HepG2 (cell line): Measurements from ENCODE around the gene ZFHX3. TPM values are rescaled to one million over a fixed set of nuclear protein-coding genes. Genes with fewer than 3 reads are reported as not detected.

Experiments
- ATAC-seq: fragments of 200-7000 bp; cut with Tn5 transposase; 3 replicates; pipeline ENCODE4 v1.9.1; 2020; ENCODE audit warnings: mild to moderate bottlenecking, moderate library complexity
- BruUV-seq: library from RNA; stranded (reverse); fragments of 400-500 nt; replicated peaks from 2 replicates; lab custom pipeline; 2021; lab: Mats Ljungman, UMichigan
- CTCF ChIA-PET: fragments of 300-600 bp; formaldehyde crosslinking; extraction: SDS; loops from one replicate; lab custom pipeline; 2021; ENCODE audit warnings: low total read pairs, inconsistent platforms, low intra/inter-chr PET ratio; lab: Yijun Ruan, JAX
- POLR2A ChIA-PET: fragments of 350-600 bp; sonication (Branson Sonifier 250); formaldehyde crosslinking; loops from one replicate; lab custom pipeline; 2020; ENCODE audit warnings: antibody characterized with exemption, inconsistent platforms; lab: Yijun Ruan, JAX
- DNase-seq: peaks from one replicate; pipeline ENCODE4 v3.0.0-alpha.2; 2015; ENCODE audit warnings: low spot score
- FAIRE-seq: peaks from 3 replicates; lab custom pipeline; 2011; peaks lifted over from hg19 to GRCh38; lab: Jason Lieb, UNC
- H2AFZ ChIP-seq: one replicate; pipeline ENCODE4 v1.6.1; 2011; ENCODE audit warnings: low read length, inconsistent platforms
- H3K27ac ChIP-seq: fragments of 300-600 bp; 3 replicates; pipeline ENCODE4 v1.8.0; 2011; ENCODE audit warnings: mixed run types, mild to moderate bottlenecking, mixed read lengths, low read length, inconsistent platforms; ENCODE audit not compliant: insufficient read depth; ENCODE audit errors: extremely low read length
- H3K27me3 ChIP-seq, 2 experiments: fragments of 200-600 bp in 1 of 2; 2 replicates in 1 of 2; 3 replicates in 1 of 2; pipeline versions ENCODE4 v1.6.0 to v1.8.0; 2011; ENCODE audit warnings: low read length in 2 of 2, mild to moderate bottlenecking in 2 of 2, moderate library complexity in 2 of 2, inconsistent platforms in 1 of 2; ENCODE audit not compliant: insufficient read depth in 2 of 2, control insufficient read depth in 1 of 2
- H3K36me3 ChIP-seq, 2 experiments: fragments of 200-600 bp in 1 of 2; replicated peaks in 1 of 2; 2 replicates in 1 of 2; 3 replicates in 1 of 2; pipeline versions ENCODE4 v1.5.1 to v1.8.0; 2011; ENCODE audit warnings: low read length in 2 of 2, inconsistent platforms in 1 of 2; ENCODE audit not compliant: insufficient read depth in 2 of 2, control insufficient read depth in 1 of 2
- H3K4me1 ChIP-seq: 2 replicates; pipeline ENCODE4 v1.5.1; 2012; ENCODE audit warnings: low read length, inconsistent platforms; ENCODE audit not compliant: insufficient read depth
- H3K4me2 ChIP-seq: 2 replicates; pipeline ENCODE4 v1.6.0; 2011; ENCODE audit warnings: low read depth, low read length, inconsistent platforms
- H3K4me3 ChIP-seq, 3 experiments: fragments of 200-600 bp in 1 of 3; sonication (generic), shearing (Covaris generic) in 1 of 3; replicated peaks in 1 of 3; 2 replicates each; pipeline ENCODE4 v1.5.1; 2011 to 2016; ENCODE audit warnings: low read length in 3 of 3, inconsistent platforms in 2 of 3, low read depth in 2 of 3, mild to moderate bottlenecking in 2 of 3, control low read depth in 1 of 3, mixed read lengths in 1 of 3; ENCODE audit not compliant: insufficient read depth in 1 of 3
- H3K79me2 ChIP-seq: one replicate; pipeline ENCODE4 v1.6.1; 2011; ENCODE audit warnings: low read length, inconsistent platforms; ENCODE audit not compliant: insufficient read depth
- H3K9ac ChIP-seq: 2 replicates; pipeline ENCODE4 v1.6.0; 2011; ENCODE audit warnings: mild to moderate bottlenecking, low read depth, low read length, inconsistent platforms; ENCODE audit not compliant: insufficient read depth
- H3K9me3 ChIP-seq: 2 replicates; pipeline ENCODE4 v1.5.1; 2012; ENCODE audit warnings: mild to moderate bottlenecking, low read length
- H4K20me1 ChIP-seq: 2 replicates; pipeline ENCODE4 v1.6.0; 2011; ENCODE audit warnings: inconsistent platforms, mild to moderate bottlenecking, low read length, moderate library complexity; ENCODE audit not compliant: insufficient read depth
- AGO2 ChIP-seq: fragments of 200-400 bp; formaldehyde crosslinking; optimal IDR thresholded peaks from 2 replicates; pipeline ENCODE3; 2017; ENCODE audit warnings: mild to moderate bottlenecking, low read depth, low read length, moderate library complexity
- BRCA1 ChIP-seq: sonication (generic); formaldehyde crosslinking; IDR thresholded peaks from 2 replicates; pipeline ENCODE4 v1.4.0; 2020; ENCODE audit warnings: missing genetic modification reagents
- NPAS2 ChIP-seq: sonication (generic); formaldehyde crosslinking; IDR thresholded peaks from 2 replicates; pipeline ENCODE4 v1.8.0; 2022; ENCODE audit warnings: mild to moderate bottlenecking, missing genetic modification reagents, borderline replicate concordance
- SP2 ChIP-seq: sonication (generic); formaldehyde crosslinking; IDR thresholded peaks from 2 replicates; pipeline ENCODE4 v1.5.1; 2020; ENCODE audit warnings: mild to moderate bottlenecking, missing genetic modification reagents
- TRIM24 ChIP-seq: sonication (generic); formaldehyde crosslinking; IDR thresholded peaks from 2 replicates; pipeline ENCODE4 v1.8.0; 2022; ENCODE audit warnings: mild to moderate bottlenecking, missing genetic modification reagents
- ZFP1 ChIP-seq: IDR thresholded peaks from 2 replicates; pipeline ENCODE4 v1.6.1; 2016
- ZNF451 ChIP-seq: sonication (generic); formaldehyde crosslinking; IDR thresholded peaks from 2 replicates; pipeline ENCODE4 v1.5.0; 2020; ENCODE audit warnings: mild to moderate bottlenecking, missing genetic modification reagents
- WGBS: methylation state at CpG from one replicate; pipeline ENCODE4 v1.1.6; 2017; ENCODE audit warnings: low lambda C conversion rate; 5-methylcytosine and 5-hydroxymethylcytosine counted together
- in situ Hi-C: cut with HindIII; loops from 2 replicates; pipeline ENCODE4 v1.10.0; 2017; ENCODE audit warnings: low pct_unique_long_range_greater_than_20kb; ENCODE audit not compliant: extremely low pct_ligation_motif_present
- intact Hi-C: fragments of 100-400 bp; cut with micrococcal nuclease; formaldehyde crosslinking; loops from one replicate; pipeline ENCODE4 v1.10.0; 2022; ENCODE audit not compliant: unreplicated experiment
- polyA plus RNA-seq, 8 experiments: library from polyadenylated mRNA; depleted of rRNA in 3 of 8; stranded (reverse) in 7 of 8; unstranded in 1 of 8; fragments of >200 nt; fragmentation: Illumina TruSeq in 4 of 8; extraction: Trizol in 4 of 8; gene quantifications; 2 replicates each; pipeline versions ENCODE4 v1.2.1 to v1.2.3, GENCODE V29; 2011 to 2016; ENCODE audit warnings: low read depth in 4 of 8, missing spikeins in 1 of 8, mixed read lengths in 1 of 8; ENCODE audit not compliant: insufficient read depth in 1 of 8
- total RNA-seq, 5 experiments: library from RNA; depleted of rRNA; stranded (reverse); fragments of >200 nt; fragmentation: Illumina TruSeq; extraction: Trizol; gene quantifications; 2 replicates each; pipeline ENCODE4 v1.2.3, GENCODE V29; 2016; ENCODE audit warnings: low read depth in 1 of 5
- TF ChIP-seq, protein P1 (sequence below): sonication (generic); formaldehyde crosslinking; IDR thresholded peaks from 2 replicates; pipeline ENCODE4 v1.4.0; 2020; ENCODE audit warnings: missing genetic modification reagents, borderline replicate concordance
- TF ChIP-seq, protein P2 (sequence below): sonication (generic); formaldehyde crosslinking; IDR thresholded peaks from 2 replicates; pipeline ENCODE4 v1.4.0; 2020; ENCODE audit warnings: mild to moderate bottlenecking, missing genetic modification reagents

The ZFHX3 gene
- total and polyA plus RNA-seq, 2 of the 13 experiments (the other 11 are each of a cell fraction or from before 2014, with no cell fraction given) = 5.0 to 6.0 TPM

- no TSS peak for BruUV-seq
- Histone ChIP-seq H3K9me3 (no peaks in the 10 kb centered on the region), H4K20me1 (no peaks in the 10 kb centered on the region), H3K9ac (no peak overlapping the region), H3K79me2 (no peaks in the 10 kb centered on the region), H3K4me1 (no peaks in the 10 kb centered on the region), H3K36me3 (peaks cover 56 to 96% of the 10 kb centered on the region in 2 experiments), H3K4me2 (no peak overlapping the region), H3K27me3 (no peaks in the 10 kb centered on the region), H2AFZ (no peak overlapping the region), H3K27ac (no peak overlapping the region), H3K4me3 (no peak overlapping the region)
- POLR2A ChIA-PET = no interaction called here
- ATAC-seq = no peak
- CTCF ChIA-PET = no interaction called here
- DNase-seq = no peak
- TF ChIP-seq ZNF451 = no peak
- peak; percentile 38 for TF ChIP-seq AGO2
- no peak for TF ChIP-seq SP2 (CRISPR knock-in tag)
- no peak for TF ChIP-seq ZFP1 (CRISPR knock-in tag)
- no peak for TF ChIP-seq BRCA1 (CRISPR knock-in tag)
- WGBS = 98% methylated on average over 9 of the region's 9 CpGs
- intact Hi-C loops (no loop called here), in situ Hi-C loops (no loop called here)
- no peak for FAIRE-seq
Observed at GRCh38 chr16:72794986-72795385, 252.9 kb downstream of the ZFHX3 start.

DNA sequence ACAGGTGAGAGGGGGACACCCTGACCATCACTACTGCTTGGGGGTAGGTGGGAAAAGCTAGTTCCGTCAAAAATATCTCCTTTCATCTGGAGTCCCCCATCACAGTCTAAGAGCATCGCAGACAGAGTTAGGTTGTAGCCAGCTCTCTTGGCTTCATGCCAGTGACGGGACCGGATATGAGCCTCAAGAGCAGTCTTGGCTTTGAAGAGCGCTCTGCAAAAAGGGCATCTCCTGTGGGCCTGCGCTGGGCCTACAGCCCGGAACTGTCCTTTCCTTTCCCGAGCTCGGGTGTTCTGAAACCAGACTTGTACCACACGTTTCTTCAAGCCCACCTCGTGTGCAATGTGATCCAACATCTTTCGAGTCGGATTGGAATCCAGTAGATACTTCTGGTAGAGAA is 253.6 kb downstream of the ZFHX3 start:
- POLR2A ChIA-PET = no interaction called here
- peaks cover 53 to 94% of the 10 kb centered on the region in 2 experiments for H3K36me3 ChIP-seq
- no peak for TF ChIP-seq NPAS2 (CRISPR knock-in tag)
- TF ChIP-seq TRIM24 (CRISPR knock-in tag) = no peak
- TF ChIP-seq, protein P1, sequence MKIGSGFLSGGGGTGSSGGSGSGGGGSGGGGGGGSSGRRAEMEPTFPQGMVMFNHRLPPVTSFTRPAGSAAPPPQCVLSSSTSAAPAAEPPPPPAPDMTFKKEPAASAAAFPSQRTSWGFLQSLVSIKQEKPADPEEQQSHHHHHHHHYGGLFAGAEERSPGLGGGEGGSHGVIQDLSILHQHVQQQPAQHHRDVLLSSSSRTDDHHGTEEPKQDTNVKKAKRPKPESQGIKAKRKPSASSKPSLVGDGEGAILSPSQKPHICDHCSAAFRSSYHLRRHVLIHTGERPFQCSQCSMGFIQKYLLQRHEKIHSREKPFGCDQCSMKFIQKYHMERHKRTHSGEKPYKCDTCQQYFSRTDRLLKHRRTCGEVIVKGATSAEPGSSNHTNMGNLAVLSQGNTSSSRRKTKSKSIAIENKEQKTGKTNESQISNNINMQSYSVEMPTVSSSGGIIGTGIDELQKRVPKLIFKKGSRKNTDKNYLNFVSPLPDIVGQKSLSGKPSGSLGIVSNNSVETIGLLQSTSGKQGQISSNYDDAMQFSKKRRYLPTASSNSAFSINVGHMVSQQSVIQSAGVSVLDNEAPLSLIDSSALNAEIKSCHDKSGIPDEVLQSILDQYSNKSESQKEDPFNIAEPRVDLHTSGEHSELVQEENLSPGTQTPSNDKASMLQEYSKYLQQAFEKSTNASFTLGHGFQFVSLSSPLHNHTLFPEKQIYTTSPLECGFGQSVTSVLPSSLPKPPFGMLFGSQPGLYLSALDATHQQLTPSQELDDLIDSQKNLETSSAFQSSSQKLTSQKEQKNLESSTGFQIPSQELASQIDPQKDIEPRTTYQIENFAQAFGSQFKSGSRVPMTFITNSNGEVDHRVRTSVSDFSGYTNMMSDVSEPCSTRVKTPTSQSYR (CRISPR knock-in tag) = no peak
- TF ChIP-seq, protein P2, sequence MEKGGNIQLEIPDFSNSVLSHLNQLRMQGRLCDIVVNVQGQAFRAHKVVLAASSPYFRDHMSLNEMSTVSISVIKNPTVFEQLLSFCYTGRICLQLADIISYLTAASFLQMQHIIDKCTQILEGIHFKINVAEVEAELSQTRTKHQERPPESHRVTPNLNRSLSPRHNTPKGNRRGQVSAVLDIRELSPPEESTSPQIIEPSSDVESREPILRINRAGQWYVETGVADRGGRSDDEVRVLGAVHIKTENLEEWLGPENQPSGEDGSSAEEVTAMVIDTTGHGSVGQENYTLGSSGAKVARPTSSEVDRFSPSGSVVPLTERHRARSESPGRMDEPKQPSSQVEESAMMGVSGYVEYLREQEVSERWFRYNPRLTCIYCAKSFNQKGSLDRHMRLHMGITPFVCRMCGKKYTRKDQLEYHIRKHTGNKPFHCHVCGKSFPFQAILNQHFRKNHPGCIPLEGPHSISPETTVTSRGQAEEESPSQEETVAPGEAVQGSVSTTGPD = no peak

More for the DNA sequence above, 253.6 kb downstream of the ZFHX3 start:
- no peak for ATAC-seq
- Histone ChIP-seq H3K9ac (no peak overlapping the region), H3K4me2 (no peak overlapping the region), H2AFZ (no peak overlapping the region), H3K27ac (no peak overlapping the region), H4K20me1 (no peaks in the 10 kb centered on the region), H3K4me3 (no peak overlapping the region), H3K27me3 (no peaks in the 10 kb centered on the region), H3K79me2 (no peaks in the 10 kb centered on the region), H3K4me1 (no peaks in the 10 kb centered on the region), H3K9me3 (no peaks in the 10 kb centered on the region)
- intact Hi-C loops = no loop called here
- CTCF ChIA-PET = no interaction called here
- WGBS = 98% methylated on average over 13 of the region's 13 CpGs
- in situ Hi-C loops = no loop called here
- no TSS peak for BruUV-seq
- FAIRE-seq = no peak
- no peak for DNase-seq
